Activated B cell treated with CpG ODN at 0.5 μM for 24 hours (primary cell): ENCODE results near the gene CMIP. TPM values are rescaled to one million over a fixed set of nuclear protein-coding genes. Genes with fewer than 3 reads are reported as not detected.
A peak's percentile ranks its signal among the peaks of the same experiment; 100 is the strongest.

ENCODE experiments used
- ATAC-seq: fragments of 200-7000 bp; cut with Tn5 transposase; one replicate; pipeline ENCODE4 v1.10.0; 2021; ENCODE audit warnings: low read depth, mild to moderate bottlenecking, moderate library complexity
- CTCF ChIA-PET: fragments of 350-600 bp; sonication (Branson Sonifier 250); formaldehyde crosslinking; loops from one replicate; lab custom pipeline; 2021; ENCODE audit warnings: antibody characterized with exemption; lab: Charles Lee
- POLR2A ChIA-PET: fragments of 350-600 bp; sonication (Branson Sonifier 250); formaldehyde crosslinking; loops from one replicate; lab custom pipeline; 2021; ENCODE audit warnings: antibody characterized with exemption; lab: Charles Lee
- DNase-seq: peaks from one replicate; pipeline ENCODE4 v3.0.0; 2022
- H3K27ac Mint-ChIP-seq: one replicate; pipeline ENCODE4 v1.8.0; 2020; ENCODE audit warnings: mixed read lengths
- H3K27me3 Mint-ChIP-seq: one replicate; pipeline ENCODE4 v1.8.0; 2021; ENCODE audit warnings: mixed read lengths
- H3K36me3 Mint-ChIP-seq: one replicate; pipeline ENCODE4 v1.8.0; 2021; ENCODE audit warnings: low read depth, mixed read lengths
- H3K4me1 Mint-ChIP-seq: one replicate; pipeline ENCODE4 v1.8.0; 2021; ENCODE audit warnings: mixed read lengths
- H3K4me3 Mint-ChIP-seq: one replicate; pipeline ENCODE4 v1.8.0; 2020; ENCODE audit warnings: mild to moderate bottlenecking, mixed read lengths
- H3K9me3 Mint-ChIP-seq: one replicate; pipeline ENCODE4 v1.8.0; 2020; ENCODE audit warnings: mixed read lengths
- intact Hi-C: fragments of 100-400 bp; cut with micrococcal nuclease; formaldehyde crosslinking; loops from one replicate; pipeline ENCODE4 v1.15.1; 2024
- total RNA-seq: library from RNA; stranded (reverse); gene quantifications from 2 replicates; pipeline ENCODE4 v1.2.3, GENCODE V29; 2022
- TF ChIP-seq, protein P1 (sequence below): fragments of 200-600 bp; IDR thresholded peaks from one replicate; pipeline ENCODE4 v1.8.0; 2022; ENCODE audit warnings: antibody characterized with exemption, mild to moderate bottlenecking

Gene CMIP
- total RNA-seq, 1 donor from 2014 or later, result 76.3 TPM

GRCh38 chr16:81449241-81449640 is 4.6 kb downstream of the CMIP start:
- intact Hi-C loops, result no loop called here
- no peak for ATAC-seq

GRCh38 chr16:81449899-81450608 is 5.4 kb downstream of the CMIP start:
- DNase-seq (no peak), ATAC-seq (no peak)
- POLR2A ChIA-PET, result interaction anchor here (0.7 to 12.2 kb wide), 5 partner anchors 11 to 52 kb away, joined by 3 to 134 read pairs (median 4); no protein-coding TSS in a partner anchor
- Mint-ChIP-seq H3K36me3 (peaks cover 33% of the 10 kb centered on the region), H3K4me3 (no peak overlapping the region), H3K27me3 (no peaks in the 10 kb centered on the region), H3K4me1 (peaks cover 91% of the 10 kb centered on the region), H3K9me3 (peaks cover 6% of the 10 kb centered on the region), H3K27ac (peak overlapping the region; percentile 30)
- CTCF ChIA-PET, result interaction anchor here (1.1 kb wide), 1 partner anchor 56 kb away, joined by 3 read pairs; no protein-coding TSS in a partner anchor
- TF ChIP-seq, protein P1, sequence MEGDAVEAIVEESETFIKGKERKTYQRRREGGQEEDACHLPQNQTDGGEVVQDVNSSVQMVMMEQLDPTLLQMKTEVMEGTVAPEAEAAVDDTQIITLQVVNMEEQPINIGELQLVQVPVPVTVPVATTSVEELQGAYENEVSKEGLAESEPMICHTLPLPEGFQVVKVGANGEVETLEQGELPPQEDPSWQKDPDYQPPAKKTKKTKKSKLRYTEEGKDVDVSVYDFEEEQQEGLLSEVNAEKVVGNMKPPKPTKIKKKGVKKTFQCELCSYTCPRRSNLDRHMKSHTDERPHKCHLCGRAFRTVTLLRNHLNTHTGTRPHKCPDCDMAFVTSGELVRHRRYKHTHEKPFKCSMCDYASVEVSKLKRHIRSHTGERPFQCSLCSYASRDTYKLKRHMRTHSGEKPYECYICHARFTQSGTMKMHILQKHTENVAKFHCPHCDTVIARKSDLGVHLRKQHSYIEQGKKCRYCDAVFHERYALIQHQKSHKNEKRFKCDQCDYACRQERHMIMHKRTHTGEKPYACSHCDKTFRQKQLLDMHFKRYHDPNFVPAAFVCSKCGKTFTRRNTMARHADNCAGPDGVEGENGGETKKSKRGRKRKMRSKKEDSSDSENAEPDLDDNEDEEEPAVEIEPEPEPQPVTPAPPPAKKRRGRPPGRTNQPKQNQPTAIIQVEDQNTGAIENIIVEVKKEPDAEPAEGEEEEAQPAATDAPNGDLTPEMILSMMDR, result no peak
- intact Hi-C loops, result no loop called here

More at GRCh38 chr16:81449241-81449640, 4.6 kb downstream of the CMIP start:
- ChIA-PET POLR2A (interaction anchor here (1.4 to 12.2 kb wide), 4 partner anchors 8 to 31 kb away, joined by 4 to 134 read pairs (median 6); no protein-coding TSS in a partner anchor), CTCF (no interaction called here)
- no peak for DNase-seq
- Mint-ChIP-seq H3K27ac (no peak overlapping the region), H3K27me3 (no peaks in the 10 kb centered on the region), H3K4me3 (peak overlapping the region; percentile 29), H3K36me3 (peaks cover 30% of the 10 kb centered on the region), H3K4me1 (peaks cover 83% of the 10 kb centered on the region), H3K9me3 (peaks cover 6% of the 10 kb centered on the region)
- TF ChIP-seq, protein P1, result no peak

- Mint-ChIP-seq H3K36me3 (peaks cover 35% of the 10 kb centered on the region), H3K9me3 (peaks cover 6% of the 10 kb centered on the region), H3K4me1 (peaks cover 93% of the 10 kb centered on the region), H3K4me3 (no peak overlapping the region), H3K27ac (peak overlapping the region; percentile 64), H3K27me3 (no peaks in the 10 kb centered on the region)
- TF ChIP-seq, protein P1, result no peak
- ATAC-seq (no peak), DNase-seq (no peak)
- CTCF ChIA-PET, result interaction anchor here (1.1 kb wide), 1 partner anchor 55 kb away, joined by 3 read pairs; no protein-coding TSS in a partner anchor
- intact Hi-C loops, result no loop called here
- POLR2A ChIA-PET, result interaction anchor here (0.6 to 12.2 kb wide), 8 partner anchors 12 to 73 kb away, joined by 3 to 134 read pairs (median 3); no protein-coding TSS in a partner anchor
Measured at GRCh38 chr16:81450783-81451491, 6.3 kb downstream of the CMIP start.

DNA sequence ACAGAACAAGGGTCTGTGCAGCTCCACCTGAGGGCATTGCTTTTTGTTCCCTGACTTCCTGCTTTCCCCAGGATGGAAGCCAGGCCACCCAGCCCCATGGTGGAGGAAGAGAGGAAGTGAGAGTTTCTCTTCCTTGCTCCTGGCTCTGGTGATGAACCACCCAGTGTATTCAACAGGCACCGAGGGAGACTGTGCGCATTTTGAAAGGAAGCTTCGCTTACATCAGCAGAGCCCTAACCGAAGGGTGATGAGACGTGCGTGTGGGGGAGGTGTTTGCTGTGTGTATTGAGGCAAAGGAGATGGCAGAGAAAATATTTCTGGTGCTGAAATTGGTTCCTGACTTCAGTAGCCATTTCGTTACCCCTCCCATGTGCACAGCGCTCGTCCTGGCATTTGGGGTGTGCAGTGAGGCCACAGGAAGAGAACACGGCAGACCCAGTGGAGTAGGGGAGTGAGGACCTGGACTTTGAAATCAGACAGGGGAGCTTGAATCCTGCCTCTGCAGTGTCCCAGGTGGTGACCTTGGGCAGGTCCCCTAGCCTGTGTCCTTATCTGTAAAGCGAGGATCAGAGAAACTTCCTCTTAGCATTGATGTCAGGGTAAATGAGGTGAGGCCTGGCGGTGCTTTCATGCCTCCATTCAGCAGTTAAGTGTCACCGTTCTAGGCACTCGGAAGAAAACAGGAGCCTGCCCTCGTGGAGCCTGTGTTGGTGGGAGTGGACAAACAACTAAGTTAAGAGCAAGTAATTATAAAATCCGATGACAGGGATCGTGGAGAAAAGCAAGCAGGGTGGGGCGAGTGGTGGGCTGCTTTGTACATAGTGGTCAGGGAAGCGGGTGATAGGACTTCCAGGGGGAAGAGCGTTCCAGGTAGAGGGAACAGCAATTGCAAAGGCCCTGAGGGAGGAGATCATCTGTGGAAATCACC is 7.4 kb downstream of the CMIP start:
- ATAC-seq (peak; percentile 40), DNase-seq (no peak)
- peaks cover 89% of the 10 kb centered on the region for H3K4me1 Mint-ChIP-seq
- peaks cover 6% of the 10 kb centered on the region for H3K9me3 Mint-ChIP-seq
- H3K27ac Mint-ChIP-seq, result peak overlapping the region; percentile 74
- CTCF ChIA-PET, result interaction anchor here (1.0 to 1.7 kb wide), 2 partner anchors 26 to 33 kb away, joined by 3 to 4 read pairs; no protein-coding TSS in a partner anchor
- TF ChIP-seq, protein P1, result no peak
- no peak overlapping the region for H3K4me3 Mint-ChIP-seq
- no peaks in the 10 kb centered on the region for H3K27me3 Mint-ChIP-seq
- POLR2A ChIA-PET, result interaction anchor here (0.6 to 12.2 kb wide), 8 partner anchors 12 to 334 kb away, joined by 3 to 134 read pairs (median 4); no protein-coding TSS in a partner anchor
- intact Hi-C loops, result no loop called here
- H3K36me3 Mint-ChIP-seq, result peaks cover 43% of the 10 kb centered on the region
